Osteoblast (primary cell): ENCODE data around the gene RSPH6A. TPM values are rescaled to one million over a fixed set of nuclear protein-coding genes. Genes with fewer than 3 reads are reported as not detected.

Experiments used
- DNase-seq: peaks from one replicate; pipeline ENCODE4 v3.0.0; 2011; ENCODE audit warnings: low spot score, mixed read lengths; ENCODE audit not compliant: insufficient read length; ENCODE audit errors: missing footprints
- H2AFZ ChIP-seq: 2 replicates; pipeline ENCODE4 v1.6.0; 2011; ENCODE audit warnings: mild to moderate bottlenecking, low read length
- H3K27ac ChIP-seq: 2 replicates; pipeline ENCODE4 v1.5.1; 2011; ENCODE audit warnings: mild to moderate bottlenecking, low read depth, low read length, moderate library complexity
- H3K27me3 ChIP-seq: 2 replicates; pipeline ENCODE4 v1.6.0; 2012; ENCODE audit warnings: mild to moderate bottlenecking, control low read depth, inconsistent platforms, low read length, moderate library complexity; ENCODE audit not compliant: insufficient read depth
- H3K36me3 ChIP-seq: 2 replicates; pipeline ENCODE4 v1.5.1; 2011; ENCODE audit warnings: mild to moderate bottlenecking, low read length, control low read depth, moderate library complexity; ENCODE audit not compliant: insufficient read depth
- H3K4me1 ChIP-seq: 2 replicates; pipeline ENCODE4 v1.5.1; 2011; ENCODE audit warnings: mild to moderate bottlenecking, low read length, control low read depth, moderate library complexity; ENCODE audit not compliant: insufficient read depth
- H3K4me2 ChIP-seq: 2 replicates; pipeline ENCODE4 v1.6.0; 2011; ENCODE audit warnings: mild to moderate bottlenecking, low read length; ENCODE audit not compliant: insufficient read depth
- H3K4me3 ChIP-seq: fragments of 200-600 bp; sonication (generic); 3 replicates; pipeline ENCODE4 v1.5.1; 2012; ENCODE audit warnings: mild to moderate bottlenecking, low read length, inconsistent platforms; ENCODE audit not compliant: insufficient read depth
- H3K79me2 ChIP-seq: 2 replicates; pipeline ENCODE4 v1.6.0; 2012; ENCODE audit warnings: mild to moderate bottlenecking, low read length, control low read depth, inconsistent platforms; ENCODE audit not compliant: insufficient read depth
- H3K9me3 ChIP-seq: 2 replicates; pipeline ENCODE4 v1.5.1; 2011; ENCODE audit warnings: low read depth, low read length, control low read depth
- H4K20me1 ChIP-seq: 2 replicates; pipeline ENCODE4 v1.6.0; 2012; ENCODE audit warnings: mild to moderate bottlenecking, low read length, control low read depth; ENCODE audit not compliant: insufficient read depth
- total RNA-seq: library from RNA; depleted of rRNA; stranded (reverse); fragments of >200 nt; gene quantifications from 2 replicates; pipeline ENCODE4 v1.2.3, GENCODE V29; 2012
- TF ChIP-seq, protein P1 (sequence below): IDR thresholded peaks from 2 replicates; pipeline ENCODE4 v1.5.1; 2011; ENCODE audit warnings: mild to moderate bottlenecking, low read depth, low read length, moderate library complexity; ENCODE audit errors: extremely low read depth

RSPH6A gene
- total RNA-seq, 1 donor: under 0.01 TPM

DNA sequence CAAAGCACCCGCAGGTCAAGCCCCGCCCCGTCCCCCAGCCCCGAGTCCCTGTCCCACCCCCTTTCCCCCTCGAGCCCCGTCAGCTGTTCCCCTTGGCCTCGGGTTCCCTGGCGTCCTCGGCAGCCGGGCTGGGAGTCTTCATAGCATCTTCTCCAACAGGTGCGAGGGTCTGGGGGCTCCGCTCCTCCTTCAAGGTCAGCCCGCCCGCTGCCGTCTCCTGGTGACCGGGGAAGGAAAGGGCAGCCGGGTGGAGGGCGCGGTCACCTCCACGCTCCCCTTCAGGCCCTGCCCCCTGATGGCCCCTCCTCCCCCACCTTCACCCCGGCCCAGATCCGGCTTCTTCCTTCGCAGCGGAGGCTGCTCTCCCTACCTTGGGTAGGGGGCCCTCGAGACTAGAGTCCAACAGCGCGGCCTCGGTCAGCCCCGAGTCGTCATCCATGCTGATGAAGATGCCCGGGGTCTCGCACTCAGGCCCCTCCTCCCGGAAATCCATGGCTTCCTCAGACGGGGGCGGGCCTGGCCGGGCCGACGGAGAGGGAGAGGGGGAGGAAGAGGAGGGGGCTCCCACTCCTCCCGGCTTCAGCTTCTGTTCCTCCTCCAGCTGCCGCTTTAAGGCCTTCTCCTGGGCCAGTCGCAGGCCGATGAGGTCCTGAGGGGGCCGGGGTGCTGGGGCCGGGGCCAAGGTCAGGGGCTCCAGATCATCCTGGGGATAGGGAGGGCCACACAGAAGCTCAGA, 541 bp upstream of the RSPH6A start:
- Histone ChIP-seq H3K27me3 (no peaks in the 10 kb centered on the region), H3K4me2 (no peak overlapping the region), H3K27ac (no peak overlapping the region), H4K20me1 (peaks cover 3% of the 10 kb centered on the region), H3K79me2 (no peaks in the 10 kb centered on the region), H2AFZ (no peak overlapping the region), H3K9me3 (no peaks in the 10 kb centered on the region), H3K4me3 (no peak overlapping the region), H3K4me1 (peaks cover 7% of the 10 kb centered on the region), H3K36me3 (peaks cover 13% of the 10 kb centered on the region)
- DNase-seq: peak; percentile 54
- TF ChIP-seq, protein P1, sequence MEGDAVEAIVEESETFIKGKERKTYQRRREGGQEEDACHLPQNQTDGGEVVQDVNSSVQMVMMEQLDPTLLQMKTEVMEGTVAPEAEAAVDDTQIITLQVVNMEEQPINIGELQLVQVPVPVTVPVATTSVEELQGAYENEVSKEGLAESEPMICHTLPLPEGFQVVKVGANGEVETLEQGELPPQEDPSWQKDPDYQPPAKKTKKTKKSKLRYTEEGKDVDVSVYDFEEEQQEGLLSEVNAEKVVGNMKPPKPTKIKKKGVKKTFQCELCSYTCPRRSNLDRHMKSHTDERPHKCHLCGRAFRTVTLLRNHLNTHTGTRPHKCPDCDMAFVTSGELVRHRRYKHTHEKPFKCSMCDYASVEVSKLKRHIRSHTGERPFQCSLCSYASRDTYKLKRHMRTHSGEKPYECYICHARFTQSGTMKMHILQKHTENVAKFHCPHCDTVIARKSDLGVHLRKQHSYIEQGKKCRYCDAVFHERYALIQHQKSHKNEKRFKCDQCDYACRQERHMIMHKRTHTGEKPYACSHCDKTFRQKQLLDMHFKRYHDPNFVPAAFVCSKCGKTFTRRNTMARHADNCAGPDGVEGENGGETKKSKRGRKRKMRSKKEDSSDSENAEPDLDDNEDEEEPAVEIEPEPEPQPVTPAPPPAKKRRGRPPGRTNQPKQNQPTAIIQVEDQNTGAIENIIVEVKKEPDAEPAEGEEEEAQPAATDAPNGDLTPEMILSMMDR: no peak

DNA sequence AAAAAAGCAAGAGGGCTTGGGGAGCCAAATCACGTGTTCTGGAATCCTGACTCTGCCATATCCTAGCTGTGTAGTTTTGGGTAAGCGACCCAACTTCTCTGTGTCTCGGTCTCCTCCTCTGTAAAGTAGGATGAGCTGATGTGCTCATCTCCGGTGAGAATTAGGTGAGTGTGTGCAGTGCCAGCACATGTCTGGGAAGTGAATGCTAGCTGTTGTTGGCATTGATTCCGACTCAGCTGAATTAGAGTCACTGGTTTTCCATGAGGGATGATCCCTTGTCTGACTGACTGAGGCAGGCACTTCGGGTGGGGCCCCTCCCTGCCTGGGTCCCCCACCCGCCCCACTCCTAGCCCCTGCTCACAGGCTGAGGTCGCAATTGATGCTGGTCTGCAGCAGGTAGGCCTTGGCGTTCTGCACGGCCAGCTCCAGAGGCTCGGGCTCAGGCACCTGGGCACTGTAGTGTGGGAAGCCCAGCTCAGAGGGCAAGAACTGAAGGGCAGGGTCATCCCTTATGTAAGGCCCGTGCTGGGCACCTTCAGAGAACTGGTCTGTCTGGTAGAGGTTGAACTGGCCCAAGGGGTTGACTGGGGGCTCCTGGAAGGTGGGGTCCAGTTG, 835 bp downstream of the RSPH6A start:
- peak; percentile 73 for DNase-seq
- Histone ChIP-seq H2AFZ (no peak overlapping the region), H4K20me1 (peaks cover 3% of the 10 kb centered on the region), H3K4me2 (no peak overlapping the region), H3K9me3 (no peaks in the 10 kb centered on the region), H3K4me1 (peaks cover 17% of the 10 kb centered on the region), H3K79me2 (no peaks in the 10 kb centered on the region), H3K27me3 (no peaks in the 10 kb centered on the region), H3K4me3 (no peak overlapping the region), H3K27ac (no peak overlapping the region), H3K36me3 (peaks cover 6% of the 10 kb centered on the region)
- TF ChIP-seq, protein P1: no peak

DNA sequence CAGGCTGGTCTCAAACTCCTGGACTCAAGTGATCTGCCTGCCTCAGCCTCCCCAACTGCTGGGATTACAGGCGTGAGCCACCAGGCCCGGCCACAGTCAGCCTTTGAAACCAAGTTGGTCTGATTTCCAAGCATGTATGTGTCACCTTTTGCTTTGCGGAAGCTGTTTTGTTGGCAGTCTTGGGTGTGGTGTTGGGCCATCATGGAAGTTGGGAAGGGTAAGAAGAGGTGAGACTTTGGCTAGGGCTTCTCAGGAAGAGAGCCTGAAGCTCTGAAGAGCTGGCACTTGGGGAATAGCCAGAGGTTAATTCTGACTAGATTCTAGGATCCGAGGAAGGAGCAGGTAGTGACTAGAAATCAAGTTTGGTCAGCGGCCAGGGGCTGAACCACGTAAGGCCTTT, 2.8 kb downstream of the RSPH6A start:
- H3K79me2 ChIP-seq: no peaks in the 10 kb centered on the region
- H2AFZ ChIP-seq: no peak overlapping the region
- H3K36me3 ChIP-seq: peaks cover 6% of the 10 kb centered on the region
- DNase-seq: peak; percentile 51
- H3K9me3 ChIP-seq: no peaks in the 10 kb centered on the region
- no peak overlapping the region for H3K27ac ChIP-seq
- no peaks in the 10 kb centered on the region for H3K27me3 ChIP-seq
- peaks cover 18% of the 10 kb centered on the region for H3K4me1 ChIP-seq
- H3K4me3 ChIP-seq: no peak overlapping the region
- TF ChIP-seq, protein P1: no peak
- peaks cover 3% of the 10 kb centered on the region for H4K20me1 ChIP-seq
- H3K4me2 ChIP-seq: no peak overlapping the region

DNA sequence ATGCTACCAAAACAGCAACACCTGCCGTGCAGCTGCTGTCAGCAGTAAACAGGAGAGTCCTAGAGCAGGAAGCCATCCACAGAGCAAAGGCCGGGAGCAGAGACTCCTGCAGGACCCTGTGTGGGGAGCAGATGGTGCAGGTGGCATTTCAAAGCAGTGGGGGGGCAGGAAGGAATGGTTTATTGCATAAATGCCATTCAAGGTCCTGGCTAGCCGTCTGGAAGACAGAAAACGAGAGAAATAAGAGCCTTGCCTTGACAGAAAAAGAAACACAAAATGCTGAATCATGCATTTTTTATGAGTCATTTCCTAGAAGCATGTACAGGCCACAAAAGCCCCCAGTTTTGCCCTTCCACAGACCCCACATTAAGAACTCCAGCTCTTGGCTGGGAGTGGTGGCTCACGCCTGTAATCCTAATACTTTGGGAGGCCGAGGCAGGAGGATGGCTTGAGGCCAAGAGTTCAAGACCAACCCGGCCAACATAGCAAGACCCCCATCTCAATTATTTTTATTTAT, 5.4 kb downstream of the RSPH6A start:
- peaks cover 2% of the 10 kb centered on the region for H3K36me3 ChIP-seq
- H2AFZ ChIP-seq: peak overlapping the region; percentile 71
- TF ChIP-seq, protein P1: no peak
- peak overlapping the region; percentile 75 for H3K4me2 ChIP-seq
- peaks cover 18% of the 10 kb centered on the region for H3K4me1 ChIP-seq
- no peaks in the 10 kb centered on the region for H3K79me2 ChIP-seq
- no peaks in the 10 kb centered on the region for H4K20me1 ChIP-seq
- no peaks in the 10 kb centered on the region for H3K9me3 ChIP-seq
- H3K4me3 ChIP-seq: peak overlapping the region; percentile 15
- H3K27me3 ChIP-seq: no peaks in the 10 kb centered on the region
- DNase-seq: peak; percentile 90
- H3K27ac ChIP-seq: peak overlapping the region; percentile 39
